Gastrocnemius medialis (tissue), 4 donors: ENCODE measurements around the gene CHRM2.

Experiments
- POLR2A ChIP-seq, 2 donors: fragments of 450-650 bp; IDR thresholded peaks; one replicate each; pipeline ENCODE4 v1.6.1; 2017; ENCODE audit warnings: antibody characterized with exemption in 2 of 2, mild to moderate bottlenecking in 2 of 2, moderate library complexity in 2 of 2
- TF ChIP-seq, protein P1 (sequence below), 5 experiments: fragments of 450-650 bp in 3 of 5; fragments of 200-600 bp in 2 of 5; sonication (generic) in 2 of 5; IDR thresholded peaks in 4 of 5; conservative IDR thresholded peaks in 1 of 5; 1 replicate in 4 of 5; 2 replicates in 1 of 5; pipeline ENCODE4 v1.5.1; 2016 to 2019; ENCODE audit warnings: antibody characterized with exemption in 5 of 5, mild to moderate bottlenecking in 3 of 5, moderate library complexity in 3 of 5

DNA sequence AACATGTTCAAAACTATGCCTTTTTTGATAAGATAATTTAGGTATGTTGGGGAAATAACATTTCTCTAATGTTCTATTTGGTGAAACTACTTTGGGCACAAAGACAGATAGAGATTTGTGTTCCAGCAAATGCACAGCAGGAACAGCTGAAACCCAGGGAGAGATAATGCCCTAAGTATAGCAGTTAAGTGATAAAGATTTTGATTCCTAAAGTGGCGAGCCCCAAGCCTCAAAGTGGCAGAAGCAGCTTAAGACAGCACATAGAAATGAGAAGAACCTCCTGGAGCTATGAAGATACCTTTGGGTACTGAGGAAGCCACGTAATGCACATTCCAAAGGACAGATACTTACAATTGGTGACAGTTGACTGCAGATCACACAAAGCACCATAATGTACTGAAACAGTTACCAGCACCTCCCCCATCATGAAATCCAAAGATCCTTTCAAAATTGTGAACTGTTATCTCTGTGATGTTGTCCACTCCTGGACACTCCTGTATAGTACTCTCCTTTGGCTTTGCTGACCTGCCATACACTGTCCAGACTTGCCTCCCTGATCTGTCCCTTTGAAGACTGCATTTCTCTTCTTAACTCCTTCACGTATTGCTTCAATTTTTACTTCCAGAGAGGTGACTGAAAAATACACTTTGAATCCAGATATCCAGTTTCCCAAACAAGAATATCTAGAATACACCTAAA lies 62.9 kb downstream of the CHRM2 start:
- TF ChIP-seq, protein P1, sequence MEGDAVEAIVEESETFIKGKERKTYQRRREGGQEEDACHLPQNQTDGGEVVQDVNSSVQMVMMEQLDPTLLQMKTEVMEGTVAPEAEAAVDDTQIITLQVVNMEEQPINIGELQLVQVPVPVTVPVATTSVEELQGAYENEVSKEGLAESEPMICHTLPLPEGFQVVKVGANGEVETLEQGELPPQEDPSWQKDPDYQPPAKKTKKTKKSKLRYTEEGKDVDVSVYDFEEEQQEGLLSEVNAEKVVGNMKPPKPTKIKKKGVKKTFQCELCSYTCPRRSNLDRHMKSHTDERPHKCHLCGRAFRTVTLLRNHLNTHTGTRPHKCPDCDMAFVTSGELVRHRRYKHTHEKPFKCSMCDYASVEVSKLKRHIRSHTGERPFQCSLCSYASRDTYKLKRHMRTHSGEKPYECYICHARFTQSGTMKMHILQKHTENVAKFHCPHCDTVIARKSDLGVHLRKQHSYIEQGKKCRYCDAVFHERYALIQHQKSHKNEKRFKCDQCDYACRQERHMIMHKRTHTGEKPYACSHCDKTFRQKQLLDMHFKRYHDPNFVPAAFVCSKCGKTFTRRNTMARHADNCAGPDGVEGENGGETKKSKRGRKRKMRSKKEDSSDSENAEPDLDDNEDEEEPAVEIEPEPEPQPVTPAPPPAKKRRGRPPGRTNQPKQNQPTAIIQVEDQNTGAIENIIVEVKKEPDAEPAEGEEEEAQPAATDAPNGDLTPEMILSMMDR (IDR thresholded peaks at IDR 0.05 in 4 of 5, conservative IDR thresholded peaks at IDR 0.05 in 1 of 5): no peak
- TF ChIP-seq POLR2A (IDR thresholded peaks at IDR 0.05): no peak
